Measurements from ENCODE around the gene GALT.

- TF ChIP-seq CEBPB (IDR thresholded peaks at IDR 0.05; ENCODE audit: low read depth, low read length) (no peak), CTCF (conservative IDR thresholded peaks at IDR 0.05; ENCODE audit: low read depth, low read length) (no peak), RCOR1 (IDR thresholded peaks at IDR 0.05; ENCODE audit: insufficient replicate concordance, low read length) (no peak), POLR2A (IDR thresholded peaks at IDR 0.05; ENCODE audit: low read depth, low read length) (no peak), FOS (IDR thresholded peaks at IDR 0.05; ENCODE audit: low read depth, low read length) (no peak), USF2 (IDR thresholded peaks at IDR 0.05; ENCODE audit: low read depth, low read length) (no peak), SMC3 (IDR thresholded peaks at IDR 0.05; ENCODE audit: low read depth, low read length) (no peak), MXI1 (IDR thresholded peaks at IDR 0.05; ENCODE audit: borderline replicate concordance, low read depth, low read length) (no peak)
These were observed 39.1 kb upstream of the GALT start for GRCh38 chr9:34607331-34607730.
